Osteoblast (primary cell): ENCODE data around the gene NUP153. TPM values are rescaled to one million over a fixed set of nuclear protein-coding genes. Genes with fewer than 3 reads are reported as not detected.

Source experiments
- DNase-seq: peaks from one replicate; pipeline ENCODE4 v3.0.0; 2011; ENCODE audit warnings: low spot score, mixed read lengths; ENCODE audit not compliant: insufficient read length; ENCODE audit errors: missing footprints
- H2AFZ ChIP-seq: 2 replicates; pipeline ENCODE4 v1.6.0; 2011; ENCODE audit warnings: mild to moderate bottlenecking, low read length
- H3K27ac ChIP-seq: 2 replicates; pipeline ENCODE4 v1.5.1; 2011; ENCODE audit warnings: mild to moderate bottlenecking, low read depth, low read length, moderate library complexity
- H3K27me3 ChIP-seq: 2 replicates; pipeline ENCODE4 v1.6.0; 2012; ENCODE audit warnings: mild to moderate bottlenecking, control low read depth, inconsistent platforms, low read length, moderate library complexity; ENCODE audit not compliant: insufficient read depth
- H3K36me3 ChIP-seq: 2 replicates; pipeline ENCODE4 v1.5.1; 2011; ENCODE audit warnings: mild to moderate bottlenecking, low read length, control low read depth, moderate library complexity; ENCODE audit not compliant: insufficient read depth
- H3K4me1 ChIP-seq: 2 replicates; pipeline ENCODE4 v1.5.1; 2011; ENCODE audit warnings: mild to moderate bottlenecking, low read length, control low read depth, moderate library complexity; ENCODE audit not compliant: insufficient read depth
- H3K4me2 ChIP-seq: 2 replicates; pipeline ENCODE4 v1.6.0; 2011; ENCODE audit warnings: mild to moderate bottlenecking, low read length; ENCODE audit not compliant: insufficient read depth
- H3K4me3 ChIP-seq: fragments of 200-600 bp; sonication (generic); 3 replicates; pipeline ENCODE4 v1.5.1; 2012; ENCODE audit warnings: mild to moderate bottlenecking, low read length, inconsistent platforms; ENCODE audit not compliant: insufficient read depth
- H3K79me2 ChIP-seq: 2 replicates; pipeline ENCODE4 v1.6.0; 2012; ENCODE audit warnings: mild to moderate bottlenecking, low read length, control low read depth, inconsistent platforms; ENCODE audit not compliant: insufficient read depth
- H3K9me3 ChIP-seq: 2 replicates; pipeline ENCODE4 v1.5.1; 2011; ENCODE audit warnings: low read depth, low read length, control low read depth
- H4K20me1 ChIP-seq: 2 replicates; pipeline ENCODE4 v1.6.0; 2012; ENCODE audit warnings: mild to moderate bottlenecking, low read length, control low read depth; ENCODE audit not compliant: insufficient read depth
- total RNA-seq: library from RNA; depleted of rRNA; stranded (reverse); fragments of >200 nt; gene quantifications from 2 replicates; pipeline ENCODE4 v1.2.3, GENCODE V29; 2012
- TF ChIP-seq, protein P1 (sequence below): IDR thresholded peaks from 2 replicates; pipeline ENCODE4 v1.5.1; 2011; ENCODE audit warnings: mild to moderate bottlenecking, low read depth, low read length, moderate library complexity; ENCODE audit errors: extremely low read depth

Gene NUP153
- total RNA-seq, 1 donor: 28.6 TPM

DNA sequence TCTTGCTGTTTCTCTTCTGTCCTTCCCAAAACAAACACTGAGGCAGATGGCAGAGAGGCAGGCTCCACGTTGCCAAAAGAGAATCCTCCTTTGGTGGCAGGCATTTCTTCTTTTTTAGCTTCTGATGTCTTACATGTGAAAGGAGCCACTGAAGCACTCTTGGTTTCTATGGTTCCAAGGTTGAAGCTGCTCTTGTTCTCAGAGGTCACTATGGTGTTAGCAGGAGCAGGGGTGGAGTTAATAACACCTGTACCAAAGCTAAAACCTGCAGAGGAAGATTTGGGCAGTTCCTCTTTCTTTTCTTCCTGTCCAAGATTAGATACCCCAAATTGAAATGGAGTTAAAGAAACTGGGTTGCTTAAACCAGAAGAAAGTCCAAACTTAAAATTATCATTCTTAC is 77.9 kb downstream of the NUP153 start:
- peaks cover 48% of the 10 kb centered on the region for H3K79me2 ChIP-seq
- no peaks in the 10 kb centered on the region for H3K9me3 ChIP-seq
- H3K4me3 ChIP-seq: no peak overlapping the region
- no peak overlapping the region for H2AFZ ChIP-seq
- H3K4me1 ChIP-seq: no peaks in the 10 kb centered on the region
- no peaks in the 10 kb centered on the region for H3K27me3 ChIP-seq
- no peak overlapping the region for H3K4me2 ChIP-seq
- H3K27ac ChIP-seq: no peak overlapping the region
- TF ChIP-seq, protein P1, sequence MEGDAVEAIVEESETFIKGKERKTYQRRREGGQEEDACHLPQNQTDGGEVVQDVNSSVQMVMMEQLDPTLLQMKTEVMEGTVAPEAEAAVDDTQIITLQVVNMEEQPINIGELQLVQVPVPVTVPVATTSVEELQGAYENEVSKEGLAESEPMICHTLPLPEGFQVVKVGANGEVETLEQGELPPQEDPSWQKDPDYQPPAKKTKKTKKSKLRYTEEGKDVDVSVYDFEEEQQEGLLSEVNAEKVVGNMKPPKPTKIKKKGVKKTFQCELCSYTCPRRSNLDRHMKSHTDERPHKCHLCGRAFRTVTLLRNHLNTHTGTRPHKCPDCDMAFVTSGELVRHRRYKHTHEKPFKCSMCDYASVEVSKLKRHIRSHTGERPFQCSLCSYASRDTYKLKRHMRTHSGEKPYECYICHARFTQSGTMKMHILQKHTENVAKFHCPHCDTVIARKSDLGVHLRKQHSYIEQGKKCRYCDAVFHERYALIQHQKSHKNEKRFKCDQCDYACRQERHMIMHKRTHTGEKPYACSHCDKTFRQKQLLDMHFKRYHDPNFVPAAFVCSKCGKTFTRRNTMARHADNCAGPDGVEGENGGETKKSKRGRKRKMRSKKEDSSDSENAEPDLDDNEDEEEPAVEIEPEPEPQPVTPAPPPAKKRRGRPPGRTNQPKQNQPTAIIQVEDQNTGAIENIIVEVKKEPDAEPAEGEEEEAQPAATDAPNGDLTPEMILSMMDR: no peak
- DNase-seq: no peak
- peaks cover 55% of the 10 kb centered on the region for H3K36me3 ChIP-seq
- H4K20me1 ChIP-seq: no peaks in the 10 kb centered on the region

DNA sequence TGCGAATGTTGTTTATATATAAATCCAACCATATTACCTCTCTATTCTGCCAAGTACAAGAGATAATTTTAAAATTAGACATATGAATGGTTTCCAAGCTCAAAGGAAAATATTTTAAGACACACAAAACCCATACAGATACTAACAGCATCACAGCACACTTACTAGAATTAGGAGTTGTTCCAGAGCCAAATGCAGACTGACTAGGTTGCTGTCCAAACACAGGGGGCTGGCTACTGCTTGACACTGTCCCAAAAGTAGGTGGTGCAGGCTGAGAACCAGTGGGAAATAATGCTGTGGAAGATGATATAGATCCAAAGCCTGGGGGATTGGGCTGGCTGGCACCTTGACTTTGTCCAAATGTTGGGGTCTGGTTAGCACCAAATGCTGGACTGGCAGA is 82.3 kb downstream of the NUP153 start:
- H3K27ac ChIP-seq: no peak overlapping the region
- H3K79me2 ChIP-seq: peaks cover 63% of the 10 kb centered on the region
- no peak for DNase-seq
- no peak overlapping the region for H2AFZ ChIP-seq
- peaks cover 3% of the 10 kb centered on the region for H4K20me1 ChIP-seq
- peaks cover 49% of the 10 kb centered on the region for H3K36me3 ChIP-seq
- no peak overlapping the region for H3K4me3 ChIP-seq
- no peaks in the 10 kb centered on the region for H3K9me3 ChIP-seq
- no peaks in the 10 kb centered on the region for H3K27me3 ChIP-seq
- H3K4me2 ChIP-seq: no peak overlapping the region
- H3K4me1 ChIP-seq: no peaks in the 10 kb centered on the region
- TF ChIP-seq, protein P1: no peak

- Histone ChIP-seq H3K4me2 (no peak overlapping the region), H3K4me3 (no peak overlapping the region), H4K20me1 (peaks cover 3% of the 10 kb centered on the region), H3K27ac (no peak overlapping the region), H3K79me2 (peaks cover 63% of the 10 kb centered on the region), H3K27me3 (no peaks in the 10 kb centered on the region), H2AFZ (no peak overlapping the region), H3K36me3 (peaks cover 37% of the 10 kb centered on the region), H3K9me3 (no peaks in the 10 kb centered on the region), H3K4me1 (no peaks in the 10 kb centered on the region)
- DNase-seq: no peak
- TF ChIP-seq, protein P1: no peak
Measured at GRCh38 chr6:17622144-17622543, 84.6 kb downstream of the NUP153 start.

DNA sequence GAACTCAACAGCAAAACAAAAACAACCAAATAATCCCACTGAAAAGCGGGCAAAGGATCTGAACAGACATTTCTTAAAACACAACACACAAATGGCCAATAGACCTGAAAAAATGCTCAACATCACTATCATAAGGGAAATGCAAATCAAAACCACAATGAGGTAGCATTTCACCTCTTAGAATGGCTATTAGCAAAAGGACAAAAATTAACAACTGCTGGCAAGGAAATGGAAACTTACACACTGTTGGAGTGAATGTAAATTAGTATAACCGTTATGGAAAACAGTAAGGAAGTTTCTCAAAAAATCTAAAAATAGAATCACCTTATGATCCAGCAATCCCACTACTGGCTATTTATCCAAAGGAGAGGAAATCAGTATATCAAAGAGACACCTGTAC is 85.7 kb downstream of the NUP153 start:
- no peak overlapping the region for H3K4me2 ChIP-seq
- peaks cover 3% of the 10 kb centered on the region for H4K20me1 ChIP-seq
- H3K4me3 ChIP-seq: no peak overlapping the region
- H3K9me3 ChIP-seq: no peaks in the 10 kb centered on the region
- peaks cover 37% of the 10 kb centered on the region for H3K36me3 ChIP-seq
- H2AFZ ChIP-seq: no peak overlapping the region
- H3K4me1 ChIP-seq: no peaks in the 10 kb centered on the region
- H3K79me2 ChIP-seq: peaks cover 57% of the 10 kb centered on the region
- H3K27me3 ChIP-seq: no peaks in the 10 kb centered on the region
- DNase-seq: no peak
- H3K27ac ChIP-seq: no peak overlapping the region
- TF ChIP-seq, protein P1: no peak
